G401 (cell line): ENCODE data around the gene SF3B4. TPM values are rescaled to one million over a fixed set of nuclear protein-coding genes. Genes with fewer than 3 reads are reported as not detected.

ENCODE experiments used
- DNase-seq: peaks from one replicate; pipeline ENCODE4 v3.0.0-alpha.2; 2015; ENCODE audit warnings: low spot score
- in situ Hi-C: cut with HindIII; loops from 2 replicates; pipeline ENCODE4 v1.10.0; 2016; ENCODE audit warnings: low sequenced_read_pairs, mixed read lengths
- total RNA-seq: library from RNA; depleted of rRNA; stranded (reverse); fragments of >200 nt; shearing (Covaris generic); gene quantifications from 2 replicates; pipeline ENCODE4 v1.2.3, GENCODE V29; 2014

The SF3B4 gene
- total RNA-seq, 1 experiment from 2014 or later: 23.3 TPM

- in situ Hi-C loops: no loop called here
- DNase-seq: peak; percentile 61
Observed at GRCh38 chr1:149936170-149936991, 8.8 kb upstream of the SF3B4 start, which contains the start of gene MTMR11. MTMR11 (minus strand) TSS chr1:149936879; CDS start chr1:149936647, 232 bp downstream.

- DNase-seq: peak; percentile 58
- in situ Hi-C loops: no loop called here
Observed at GRCh38 chr1:149934356-149934755, 6.8 kb upstream of the SF3B4 start.

- in situ Hi-C loops: no loop called here
- DNase-seq: no peak
Observed at GRCh38 chr1:149933208-149933607, 5.6 kb upstream of the SF3B4 start.

DNA sequence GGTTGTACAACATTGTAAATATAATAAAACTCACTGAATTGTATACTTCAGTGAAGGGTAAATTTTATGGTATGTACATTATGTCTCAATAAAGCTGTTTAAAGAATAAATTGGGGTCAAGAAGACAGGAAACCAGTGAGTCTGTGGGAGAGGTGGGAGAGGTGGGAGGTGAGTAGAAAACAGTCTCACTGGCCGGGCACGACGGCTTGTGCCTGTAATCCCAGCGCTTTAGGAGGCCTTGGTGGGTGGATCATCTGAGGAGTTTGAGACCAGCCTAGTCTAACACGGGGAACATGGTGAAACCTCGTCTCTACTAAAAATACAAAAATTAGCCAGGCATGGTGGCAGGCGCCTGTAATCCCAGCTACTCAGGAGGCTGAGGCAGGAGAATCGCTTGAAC is 4.9 kb upstream of the SF3B4 start:
- no peak for DNase-seq
- in situ Hi-C loops: no loop called here

GRCh38 chr1:149931212-149931790 is 3.7 kb upstream of the SF3B4 start:
- in situ Hi-C loops: no loop called here
- DNase-seq: no peak

GRCh38 chr1:149929856-149930255 is 2.3 kb upstream of the SF3B4 start:
- in situ Hi-C loops: no loop called here
- DNase-seq: no peak

DNA sequence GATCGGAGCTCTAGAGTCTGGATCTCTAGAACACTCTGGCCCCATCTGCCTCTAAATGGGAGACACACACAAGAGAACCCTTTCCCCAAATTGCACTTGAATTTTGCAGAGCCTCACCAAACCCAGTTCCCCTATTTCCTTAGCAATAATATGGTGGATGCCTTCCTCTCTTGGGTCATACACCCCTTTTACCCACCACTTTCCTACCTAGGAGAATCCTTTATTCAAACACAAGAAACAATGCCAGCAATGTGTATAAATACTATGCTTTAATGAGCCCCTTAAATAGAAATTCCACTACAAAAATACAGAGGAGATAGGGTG is 760 bp upstream of the SF3B4 start:
- no peak for DNase-seq
- in situ Hi-C loops: no loop called here

- DNase-seq: no peak
- in situ Hi-C loops: no loop called here
Observed at GRCh38 chr1:149927056-149927562, 494 bp downstream of the SF3B4 start.

- in situ Hi-C loops: no loop called here
Observed at GRCh38 chr1:149926296-149926695, 1.3 kb downstream of the SF3B4 start.

DNA sequence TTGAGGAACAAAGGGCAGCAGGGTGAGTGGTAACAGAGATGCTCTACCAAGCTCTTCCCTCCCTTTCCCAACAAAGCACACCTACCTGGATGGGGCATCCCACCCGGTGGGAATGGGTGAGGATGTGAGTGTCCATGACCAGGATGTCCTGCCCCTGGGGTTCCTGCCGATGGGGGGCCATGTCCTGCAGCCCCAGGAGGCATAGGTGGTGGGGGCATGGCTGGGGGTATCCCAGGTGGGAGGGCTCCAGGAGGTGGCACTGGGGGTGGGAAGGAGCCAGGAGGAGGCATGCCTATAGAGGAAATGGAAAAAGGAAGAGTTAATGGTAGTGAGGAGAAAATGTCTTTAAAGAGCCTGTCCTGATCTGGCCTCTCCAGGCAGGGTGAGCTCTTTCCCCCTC is 1.9 kb downstream of the SF3B4 start:
- DNase-seq: no peak
- in situ Hi-C loops: no loop called here

More at GRCh38 chr1:149926296-149926695, 1.3 kb downstream of the SF3B4 start:
- no peak for DNase-seq

DNA sequence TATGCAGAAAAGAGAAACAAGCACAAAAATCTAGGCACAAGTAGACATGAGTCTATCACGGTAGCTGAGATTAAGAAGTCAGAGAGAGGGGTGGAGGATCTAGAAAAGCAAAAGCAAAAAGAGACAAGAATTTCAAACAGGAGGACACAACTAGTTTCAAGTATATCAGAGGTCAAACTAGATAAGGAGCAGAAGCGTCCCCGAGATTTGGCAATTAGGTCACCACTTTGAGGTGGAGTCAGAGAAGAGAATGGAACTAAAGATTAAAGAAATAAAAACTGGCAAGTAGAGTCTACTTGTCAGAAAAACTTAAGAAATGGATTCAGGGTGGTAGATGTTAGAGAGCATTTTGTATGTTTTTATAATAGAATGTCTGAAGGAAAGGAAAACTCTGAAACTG is 2.3 kb downstream of the SF3B4 start:
- no peak for DNase-seq
- in situ Hi-C loops: no loop called here

- no peak for DNase-seq
- in situ Hi-C loops: no loop called here
Observed at GRCh38 chr1:149923626-149924025, 4.0 kb downstream of the SF3B4 start.

GRCh38 chr1:149917571-149918144 is 9.9 kb downstream of the SF3B4 start, which contains the start of gene SV2A:
SV2A (minus strand) TSS chr1:149917844; CDS start chr1:149913840, 4,004 bp downstream.
- in situ Hi-C loops: no loop called here
- peak; percentile 90 for DNase-seq

DNA sequence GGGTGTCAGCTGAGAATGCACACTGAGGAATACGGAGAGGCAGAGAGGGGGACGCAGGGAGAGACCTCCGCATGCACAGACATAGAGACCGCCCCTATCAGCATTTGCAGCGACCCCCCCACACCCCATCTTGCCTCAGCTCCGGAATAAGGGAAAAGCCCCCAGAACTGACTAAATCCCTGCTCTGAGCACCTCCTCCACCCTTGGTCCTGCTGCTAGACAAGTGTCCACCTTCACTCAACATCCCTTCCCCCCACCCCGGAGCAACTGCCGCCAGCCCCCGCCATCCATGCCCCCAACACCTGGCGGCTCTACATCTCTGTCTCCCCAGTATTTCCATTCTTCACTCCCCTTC is 10.7 kb downstream of the SF3B4 start:
- in situ Hi-C loops: no loop called here

DNA sequence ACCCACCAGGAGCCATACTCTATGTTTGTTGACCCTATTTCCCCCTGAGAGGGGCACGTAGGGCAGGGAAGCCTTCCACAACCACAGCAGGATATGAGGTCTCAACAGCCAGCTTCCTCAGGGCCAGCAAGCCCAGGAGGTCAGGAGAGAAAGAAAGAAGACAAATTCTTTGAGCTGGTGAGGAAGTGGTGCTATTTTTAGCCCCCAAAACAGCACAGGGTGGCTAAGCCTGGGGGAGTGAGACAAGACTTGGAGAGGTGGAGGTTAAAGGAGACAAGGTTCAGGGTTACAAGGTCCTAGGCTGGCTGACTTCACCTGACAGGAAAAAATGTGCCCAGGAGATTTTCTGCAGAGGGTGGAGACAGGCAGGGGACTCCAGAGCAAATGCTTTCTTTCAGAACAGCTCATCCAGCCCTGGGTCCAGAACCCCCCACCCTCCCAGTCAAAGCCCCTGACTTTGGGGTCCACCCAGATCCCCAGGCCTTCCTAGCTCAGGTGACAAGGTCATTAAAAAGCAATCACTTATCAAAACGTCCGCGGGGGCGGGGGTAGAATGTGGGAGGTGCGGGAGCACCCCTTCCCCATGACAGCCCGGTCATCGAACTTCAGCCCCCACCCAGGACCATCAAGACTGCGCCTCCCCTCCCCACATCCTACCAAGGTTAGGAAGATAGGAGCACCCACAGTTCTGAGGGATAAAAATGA is 11.3 kb downstream of the SF3B4 start:
- in situ Hi-C loops: no loop called here
- peak; percentile 21 for DNase-seq

More for the DNA sequence above, 10.7 kb downstream of the SF3B4 start:
- peak; percentile 33 for DNase-seq

DNA sequence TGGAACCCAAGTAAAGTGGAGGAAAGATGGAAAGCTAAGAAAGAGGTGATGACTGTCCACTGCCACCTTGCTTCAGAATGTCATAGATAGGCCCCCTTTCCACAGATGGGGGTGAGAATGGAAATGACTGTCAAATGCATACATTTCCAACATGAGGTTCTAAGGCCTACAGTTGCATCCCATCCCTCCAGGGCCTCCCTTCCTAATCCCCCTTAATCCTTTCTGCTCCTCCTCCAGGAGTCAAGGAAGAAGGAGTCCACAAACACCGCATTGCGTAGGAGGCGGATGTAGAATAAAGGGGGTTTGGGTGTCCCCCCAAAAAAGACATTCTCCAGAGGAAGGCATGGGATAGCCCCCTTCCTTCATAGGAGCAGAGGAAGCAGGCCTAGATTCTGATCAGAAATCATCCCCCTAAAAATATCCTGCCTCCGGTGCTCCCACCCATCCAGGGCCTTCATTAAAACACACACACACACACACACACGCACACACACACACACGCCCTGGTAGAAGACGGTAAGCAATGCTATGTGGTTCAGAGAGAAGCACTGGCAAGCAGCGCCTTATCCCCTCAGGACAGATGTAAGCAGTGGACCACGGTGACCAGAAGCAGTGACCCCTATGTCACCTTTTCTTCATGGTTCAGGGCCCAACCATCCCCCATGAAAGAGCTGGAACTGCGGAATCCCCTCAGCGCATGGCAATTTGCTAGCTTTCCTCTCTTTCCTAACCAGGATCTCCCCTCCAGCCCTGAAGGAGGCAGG is 12.0 kb downstream of the SF3B4 start:
- DNase-seq: no peak
- in situ Hi-C loops: no loop called here

- in situ Hi-C loops: no loop called here
- DNase-seq: no peak
Observed at GRCh38 chr1:149914545-149914944, 13.1 kb downstream of the SF3B4 start.

DNA sequence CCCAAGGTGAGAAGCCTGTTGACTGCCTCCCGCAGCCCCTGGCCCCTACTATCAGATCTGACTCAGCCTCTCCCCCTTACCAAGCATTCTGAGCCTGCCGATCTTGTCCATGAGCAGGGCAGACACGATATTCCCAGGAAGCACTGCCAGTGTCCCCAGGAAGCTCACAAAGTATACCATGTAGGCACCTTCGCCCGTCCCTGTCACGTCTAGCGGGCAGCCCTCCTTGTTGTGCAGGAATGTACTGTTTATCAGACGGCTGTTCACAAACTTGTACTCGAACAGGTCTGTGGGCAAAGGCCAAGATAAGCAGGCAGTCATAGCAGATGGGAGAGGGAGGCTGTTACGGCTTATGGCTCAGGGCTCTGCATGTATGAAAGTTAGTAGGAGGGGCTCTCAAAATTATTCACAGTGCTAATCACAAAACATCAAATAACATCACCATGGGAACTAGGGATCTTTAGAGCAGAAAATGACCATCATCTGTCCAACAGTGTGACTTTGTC is 21.0 kb downstream of the SF3B4 start:
- in situ Hi-C loops: no loop called here
- no peak for DNase-seq
